PC-9 (cell line): ENCODE data around the gene LRRC8A. TPM values are rescaled to one million over a fixed set of nuclear protein-coding genes. Genes with fewer than 3 reads are reported as not detected.

Experiments
- BruUV-seq: library from RNA; stranded (reverse); fragments of 400-500 nt; replicated peaks from 2 replicates; lab custom pipeline; 2021; lab: Mats Ljungman, UMichigan
- CTCF ChIA-PET: fragments of 300-600 bp; sonication (Branson Sonifier 250); formaldehyde crosslinking; loops from one replicate; lab custom pipeline; 2022; ENCODE audit warnings: antibody characterized with exemption; lab: Charles Lee
- POLR2A ChIA-PET: fragments of 300-600 bp; sonication (Branson Sonifier 250); formaldehyde crosslinking; loops from one replicate; lab custom pipeline; 2022; ENCODE audit warnings: antibody characterized with exemption; ENCODE audit not compliant: unreplicated experiment; lab: Charles Lee
- DNase-seq, 2 experiments: peaks; one replicate each; pipeline versions ENCODE4 v3.0.0 to v3.0.0-alpha.2; 2015 to 2022; ENCODE audit warnings: mixed read lengths in 1 of 2
- H2AFZ ChIP-seq: fragments of 200-600 bp; sonication (generic); 2 replicates; pipeline ENCODE4 v1.8.1; 2017; ENCODE audit warnings: antibody characterized with exemption
- H3F3A ChIP-seq: fragments of 200-600 bp; sonication (generic); 2 replicates; pipeline ENCODE4 v1.8.1; 2017; ENCODE audit warnings: antibody characterized with exemption, mild to moderate bottlenecking, low read depth; ENCODE audit not compliant: insufficient read depth
- H3K27ac ChIP-seq: fragments of 200-600 bp; sonication (generic); 2 replicates; pipeline ENCODE4 v1.6.1; 2016; ENCODE audit warnings: mixed run types
- H3K27me3 ChIP-seq: fragments of 200-600 bp; sonication (generic); 2 replicates; pipeline ENCODE4 v1.6.1; 2016; ENCODE audit warnings: low read depth, mixed run types; ENCODE audit not compliant: insufficient read depth
- H3K36me3 ChIP-seq: fragments of 200-600 bp; sonication (generic); 2 replicates; pipeline ENCODE4 v1.6.1; 2016; ENCODE audit warnings: low read depth, mixed run types
- H3K4me1 ChIP-seq: fragments of 200-600 bp; sonication (generic); replicated peaks from 2 replicates; pipeline ENCODE4 v1.6.1; 2016; ENCODE audit warnings: mixed run types; ENCODE audit not compliant: insufficient read depth
- H3K4me2 ChIP-seq: fragments of 200-600 bp; sonication (generic); 2 replicates; pipeline ENCODE4 v1.6.1; 2017; ENCODE audit warnings: mixed run types
- H3K4me3 ChIP-seq: fragments of 200-600 bp; sonication (generic); 2 replicates; pipeline ENCODE4 v1.6.1; 2016; ENCODE audit warnings: mixed run types
- H3K79me2 ChIP-seq: fragments of 200-600 bp; sonication (generic); 2 replicates; pipeline ENCODE4 v1.6.1; 2017; ENCODE audit warnings: low read depth, mixed run types
- H3K9me2 ChIP-seq: fragments of 200-600 bp; sonication (generic); 2 replicates; pipeline ENCODE4 v1.8.1; 2017; ENCODE audit warnings: mild to moderate bottlenecking; ENCODE audit not compliant: insufficient read depth
- H3K9me3 ChIP-seq: fragments of 200-600 bp; sonication (generic); 2 replicates; pipeline ENCODE4 v1.8.1; 2016; ENCODE audit warnings: low read depth; ENCODE audit not compliant: insufficient read depth
- H4K20me1 ChIP-seq: fragments of 200-600 bp; sonication (generic); 2 replicates; pipeline ENCODE4 v1.8.1; 2017; ENCODE audit not compliant: insufficient read depth
- CTCF ChIP-seq: fragments of 200-600 bp; sonication (generic); conservative IDR thresholded peaks from 2 replicates; pipeline ENCODE4 v1.6.1; 2017; ENCODE audit warnings: mixed run types, antibody characterized with exemption, mild to moderate bottlenecking, moderate library complexity
- EZH2 ChIP-seq: fragments of 200-600 bp; sonication (generic); IDR thresholded peaks from 2 replicates; pipeline ENCODE4 v1.8.0; 2017; ENCODE audit warnings: antibody characterized with exemption, low read depth
- intact Hi-C: fragments of 100-400 bp; cut with micrococcal nuclease; formaldehyde crosslinking; loops from one replicate; pipeline ENCODE4 v1.10.0; 2022; ENCODE audit not compliant: unreplicated experiment
- total RNA-seq: library from RNA; stranded (reverse); gene quantifications from 2 replicates; pipeline ENCODE4 v1.2.3, GENCODE V29; 2021

LRRC8A gene
- total RNA-seq, 1 experiment from 2014 or later = 90.3 TPM

GRCh38 chr9:128913995-128914772, 32.3 kb downstream of the LRRC8A start:
- POLR2A ChIA-PET = interaction anchor here (0.6 kb wide), 1 partner anchor 12 kb away, joined by 6 read pairs; no protein-coding TSS in a partner anchor
- Histone ChIP-seq H2AFZ (no peak overlapping the region), H3K4me1 (peaks cover 44% of the 10 kb centered on the region), H3K4me2 (peak overlapping the region; percentile 73), H3K27ac (no peak overlapping the region; the same call in 1 of the 2 replicates), H3K9me3 (no peaks in the 10 kb centered on the region), H3K27me3 (no peaks in the 10 kb centered on the region), H4K20me1 (no peaks in the 10 kb centered on the region), H3K4me3 (no peak overlapping the region), H3K9me2 (no peaks in the 10 kb centered on the region), H3K36me3 (peaks cover under 1% of the 10 kb centered on the region; the same call in 1 of the 2 replicates), H3K79me2 (peaks cover 42% of the 10 kb centered on the region), H3F3A (peaks cover 35% of the 10 kb centered on the region)
- CTCF ChIA-PET = interaction anchor here (0.7 kb wide), 1 partner anchor 13 kb away, joined by 4 read pairs; no protein-coding TSS in a partner anchor
- intact Hi-C loops = loop anchor here (5.0 kb wide), 1 partner anchor 227 kb away; the partner anchor contains the start of gene SET
- no peak for DNase-seq
- TF ChIP-seq CTCF (no peak), EZH2 (no peak)
- TSS peak; percentile 45 for BruUV-seq

DNA sequence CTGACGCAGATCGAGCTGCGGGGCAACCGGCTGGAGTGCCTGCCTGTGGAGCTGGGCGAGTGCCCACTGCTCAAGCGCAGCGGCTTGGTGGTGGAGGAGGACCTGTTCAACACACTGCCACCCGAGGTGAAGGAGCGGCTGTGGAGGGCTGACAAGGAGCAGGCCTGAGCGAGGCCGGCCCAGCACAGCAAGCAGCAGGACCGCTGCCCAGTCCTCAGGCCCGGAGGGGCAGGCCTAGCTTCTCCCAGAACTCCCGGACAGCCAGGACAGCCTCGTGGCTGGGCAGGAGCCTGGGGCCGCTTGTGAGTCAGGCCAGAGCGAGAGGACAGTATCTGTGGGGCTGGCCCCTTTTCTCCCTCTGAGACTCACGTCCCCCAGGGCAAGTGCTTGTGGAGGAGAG, 34.3 kb downstream of the LRRC8A start:
- no peak overlapping the region for H3K4me3 ChIP-seq
- POLR2A ChIA-PET = no interaction called here
- H3K4me2 ChIP-seq = no peak overlapping the region
- CTCF ChIA-PET = interaction anchor here (0.6 to 0.7 kb wide), 3 partner anchors 13 to 363 kb away, joined by 5 to 8 read pairs (median 7); no protein-coding TSS in a partner anchor
- peaks cover 31% of the 10 kb centered on the region for H3K79me2 ChIP-seq
- H3F3A ChIP-seq = peaks cover 23% of the 10 kb centered on the region
- no peaks in the 10 kb centered on the region for H3K27me3 ChIP-seq
- no peak for TF ChIP-seq CTCF
- no peaks in the 10 kb centered on the region for H4K20me1 ChIP-seq
- no peaks in the 10 kb centered on the region for H3K36me3 ChIP-seq
- no peaks in the 10 kb centered on the region for H3K9me2 ChIP-seq
- peaks cover 29% of the 10 kb centered on the region for H3K4me1 ChIP-seq
- no peaks in the 10 kb centered on the region for H3K9me3 ChIP-seq
- H2AFZ ChIP-seq = no peak overlapping the region
- no TSS peak for BruUV-seq
- DNase-seq = no peak
- intact Hi-C loops = no loop called here
- no peak overlapping the region for H3K27ac ChIP-seq

GRCh38 chr9:128916745-128917144, 34.8 kb downstream of the LRRC8A start:
- Histone ChIP-seq H3K27ac (no peak overlapping the region), H4K20me1 (no peaks in the 10 kb centered on the region), H3K27me3 (no peaks in the 10 kb centered on the region), H3K4me1 (peaks cover 23% of the 10 kb centered on the region), H3K36me3 (no peaks in the 10 kb centered on the region), H3K9me2 (no peaks in the 10 kb centered on the region), H3K79me2 (peaks cover 29% of the 10 kb centered on the region), H2AFZ (no peak overlapping the region), H3K9me3 (no peaks in the 10 kb centered on the region), H3F3A (peaks cover 18% of the 10 kb centered on the region), H3K4me2 (no peak overlapping the region), H3K4me3 (no peak overlapping the region)
- ChIA-PET CTCF (interaction anchor here (0.6 to 0.7 kb wide), 3 partner anchors 12 to 363 kb away, joined by 5 to 8 read pairs (median 7); no protein-coding TSS in a partner anchor), POLR2A (no interaction called here)
- intact Hi-C loops = no loop called here
- TF ChIP-seq EZH2 = no peak
- TF ChIP-seq CTCF = no peak
- BruUV-seq = no TSS peak
- no peak for DNase-seq
